ENCODE measurements around the gene CCDC8. TPM values are rescaled to one million over a fixed set of nuclear protein-coding genes. Genes with fewer than 3 reads are reported as not detected.

Gene CCDC8
- total RNA-seq, 2 experiments from 2014 or later = not detected

DNA sequence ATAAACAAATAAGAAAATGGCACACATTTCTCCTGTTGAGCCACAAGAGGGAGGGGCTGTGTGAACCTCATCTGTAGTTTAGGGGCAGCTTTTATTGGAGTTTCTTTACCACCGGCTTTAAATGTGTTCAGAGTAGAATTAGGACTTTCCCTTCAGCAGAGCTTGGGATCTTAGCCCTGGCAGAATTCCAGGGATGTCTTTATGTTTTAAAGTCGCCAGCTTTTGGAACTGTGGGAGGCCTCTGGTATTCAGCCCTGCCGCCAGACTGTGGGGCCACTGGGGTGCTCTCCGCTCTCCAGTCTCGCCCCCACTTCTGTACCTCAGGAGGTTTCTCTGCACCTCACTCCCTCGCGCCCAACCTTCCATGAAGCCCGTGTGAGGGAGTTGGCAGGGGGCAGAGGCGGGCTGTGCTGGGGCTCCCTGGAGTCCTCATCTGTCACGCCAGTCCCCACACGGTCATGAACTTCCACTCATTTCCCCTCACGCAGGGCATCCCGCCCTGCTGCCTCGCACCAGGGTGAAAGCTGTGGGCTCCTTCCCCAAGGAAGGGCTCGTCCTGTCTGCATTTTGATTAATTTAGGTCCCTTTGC, 31.5 kb downstream of the CCDC8 start:
- TF ChIP-seq, protein P1, sequence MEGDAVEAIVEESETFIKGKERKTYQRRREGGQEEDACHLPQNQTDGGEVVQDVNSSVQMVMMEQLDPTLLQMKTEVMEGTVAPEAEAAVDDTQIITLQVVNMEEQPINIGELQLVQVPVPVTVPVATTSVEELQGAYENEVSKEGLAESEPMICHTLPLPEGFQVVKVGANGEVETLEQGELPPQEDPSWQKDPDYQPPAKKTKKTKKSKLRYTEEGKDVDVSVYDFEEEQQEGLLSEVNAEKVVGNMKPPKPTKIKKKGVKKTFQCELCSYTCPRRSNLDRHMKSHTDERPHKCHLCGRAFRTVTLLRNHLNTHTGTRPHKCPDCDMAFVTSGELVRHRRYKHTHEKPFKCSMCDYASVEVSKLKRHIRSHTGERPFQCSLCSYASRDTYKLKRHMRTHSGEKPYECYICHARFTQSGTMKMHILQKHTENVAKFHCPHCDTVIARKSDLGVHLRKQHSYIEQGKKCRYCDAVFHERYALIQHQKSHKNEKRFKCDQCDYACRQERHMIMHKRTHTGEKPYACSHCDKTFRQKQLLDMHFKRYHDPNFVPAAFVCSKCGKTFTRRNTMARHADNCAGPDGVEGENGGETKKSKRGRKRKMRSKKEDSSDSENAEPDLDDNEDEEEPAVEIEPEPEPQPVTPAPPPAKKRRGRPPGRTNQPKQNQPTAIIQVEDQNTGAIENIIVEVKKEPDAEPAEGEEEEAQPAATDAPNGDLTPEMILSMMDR (IDR thresholded peaks at IDR 0.05) = no peak
- ChIA-PET CTCF (interaction anchor here (0.6 to 1.5 kb wide), 4 partner anchors 14 to 156 kb away, joined by 3 to 6 read pairs (median 4); no protein-coding TSS in a partner anchor), POLR2A (no interaction called here)
- intact Hi-C loops (cut with micrococcal nuclease) = no loop called here
- Mint-ChIP-seq H3K27me3 (no peaks in the 10 kb centered on the region), H3K4me1 (ENCODE audit: low read depth) (peaks cover 3% of the 10 kb centered on the region), H3K4me3 (no peak overlapping the region), H3K9me3 (no peaks in the 10 kb centered on the region), H3K27ac (no peak overlapping the region), H3K36me3 (ENCODE audit: low read depth) (peaks cover 64% of the 10 kb centered on the region)
- no peak for ATAC-seq
- DNase-seq = no peak

DNA sequence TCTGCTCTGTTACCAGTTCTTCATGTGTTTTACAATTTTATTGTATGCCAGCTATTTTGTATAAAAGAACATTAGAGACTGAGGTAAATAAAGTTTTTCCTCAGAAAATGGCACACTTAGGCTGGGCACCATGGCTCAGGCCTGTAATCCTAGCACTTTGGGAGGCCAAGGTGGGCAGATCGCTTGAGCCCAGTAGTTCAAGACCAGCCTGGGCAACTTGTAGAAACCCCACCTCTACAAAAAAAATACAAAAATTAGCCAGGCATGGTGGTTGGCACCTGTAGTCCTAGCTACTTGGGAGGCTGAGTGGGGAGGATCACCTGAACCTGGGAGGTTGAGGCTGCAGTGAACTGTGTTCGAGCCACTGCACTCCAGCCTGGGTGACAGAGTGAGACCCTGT, 32.0 kb downstream of the CCDC8 start:
- POLR2A ChIA-PET = no interaction called here
- H3K9me3 Mint-ChIP-seq = no peaks in the 10 kb centered on the region
- no peak for DNase-seq
- no peak overlapping the region for H3K27ac Mint-ChIP-seq
- TF ChIP-seq, protein P1 (IDR thresholded peaks at IDR 0.05) = no peak
- H3K36me3 Mint-ChIP-seq (ENCODE audit: low read depth) = peaks cover 67% of the 10 kb centered on the region
- H3K27me3 Mint-ChIP-seq = no peaks in the 10 kb centered on the region
- no peak overlapping the region for H3K4me3 Mint-ChIP-seq
- H3K4me1 Mint-ChIP-seq (ENCODE audit: low read depth) = peaks cover 3% of the 10 kb centered on the region
- no peak for ATAC-seq
- CTCF ChIA-PET = interaction anchor here (0.6 to 1.5 kb wide), 3 partner anchors 14 to 156 kb away, joined by 3 to 6 read pairs (median 3); no protein-coding TSS in a partner anchor
- intact Hi-C loops (cut with micrococcal nuclease) = no loop called here

DNA sequence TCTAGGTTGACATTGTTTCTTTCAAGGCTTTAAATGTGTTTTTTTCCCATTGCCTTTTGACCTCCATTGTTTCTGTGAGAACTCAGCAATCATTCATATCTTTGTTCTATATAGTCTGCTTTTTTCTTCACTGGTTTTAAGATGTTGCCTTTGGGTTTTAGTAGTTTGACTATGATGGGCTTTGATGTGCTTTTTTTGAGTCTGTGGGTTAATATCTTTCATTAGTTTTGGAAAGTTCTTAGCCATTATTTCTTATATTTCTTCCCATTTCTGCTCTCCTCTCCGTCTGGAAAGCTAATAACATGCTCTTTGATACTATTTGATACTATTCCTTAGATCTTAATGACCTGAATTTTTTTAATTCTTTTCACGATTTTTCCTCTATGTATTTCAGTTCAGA, 32.7 kb downstream of the CCDC8 start:
- intact Hi-C loops (cut with micrococcal nuclease) = no loop called here
- no peak overlapping the region for H3K4me3 Mint-ChIP-seq
- ATAC-seq (no peak), DNase-seq (no peak)
- H3K36me3 Mint-ChIP-seq (ENCODE audit: low read depth) = peaks cover 68% of the 10 kb centered on the region
- CTCF ChIA-PET = interaction anchor here (1.5 kb wide), 1 partner anchor 15 kb away, joined by 6 read pairs; no protein-coding TSS in a partner anchor
- POLR2A ChIA-PET = interaction anchor here (0.5 kb wide), 2 partner anchors 17 to 143 kb away, joined by 3 read pairs; no protein-coding TSS in a partner anchor
- no peaks in the 10 kb centered on the region for H3K9me3 Mint-ChIP-seq
- H3K27me3 Mint-ChIP-seq = no peaks in the 10 kb centered on the region
- H3K4me1 Mint-ChIP-seq (ENCODE audit: low read depth) = peaks cover 5% of the 10 kb centered on the region
- H3K27ac Mint-ChIP-seq = no peak overlapping the region
- TF ChIP-seq, protein P1 (IDR thresholded peaks at IDR 0.05) = no peak

DNA sequence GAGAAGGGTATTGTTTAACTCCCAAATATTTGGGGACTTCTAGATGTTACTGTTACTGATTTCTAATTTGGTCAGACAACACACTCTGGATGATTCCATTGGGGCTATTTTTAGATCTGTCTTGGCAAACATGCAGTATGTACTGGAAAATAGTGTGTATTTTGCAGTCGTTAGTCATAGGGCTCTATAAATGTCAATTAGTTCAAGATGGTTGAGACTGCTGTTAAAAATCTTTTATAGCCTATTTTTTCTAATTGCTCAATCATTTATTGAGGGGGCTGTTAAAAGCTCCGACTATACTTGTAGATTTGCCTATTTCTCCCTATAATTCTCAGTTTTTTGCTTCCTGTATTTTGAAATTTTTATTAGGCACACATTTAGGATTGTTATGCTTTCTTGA, 35.1 kb downstream of the CCDC8 start:
- DNase-seq (no peak), ATAC-seq (no peak)
- Mint-ChIP-seq H3K9me3 (no peaks in the 10 kb centered on the region), H3K36me3 (ENCODE audit: low read depth) (peaks cover 53% of the 10 kb centered on the region), H3K4me3 (no peak overlapping the region), H3K27me3 (no peaks in the 10 kb centered on the region), H3K4me1 (ENCODE audit: low read depth) (peaks cover 5% of the 10 kb centered on the region), H3K27ac (no peak overlapping the region)
- TF ChIP-seq, protein P1 (IDR thresholded peaks at IDR 0.05) = no peak
- intact Hi-C loops (cut with micrococcal nuclease) = no loop called here
- POLR2A ChIA-PET = interaction anchor here (1.2 kb wide), 1 partner anchor 27 kb away, joined by 3 read pairs; no protein-coding TSS in a partner anchor
- CTCF ChIA-PET = interaction anchor here (1.2 to 2.3 kb wide), 3 partner anchors 17 to 27 kb away, joined by 3 to 8 read pairs (median 3); no protein-coding TSS in a partner anchor

Data from activated CD8-positive, alpha-beta T cell treated with anti-CD3 and anti-CD28 coated beads for 36 hours (primary cell).